HG03457 (cell line): ENCODE measurements around the gene LTF.
A peak's percentile ranks its signal among the peaks of the same experiment; 100 is the strongest.

Experiments
- ATAC-seq: cut with Tn5 transposase; IDR thresholded peaks from one replicate; pipeline ENCODE4 v1.9.1; 2021; ENCODE audit warnings: moderate number of reproducible peaks; ENCODE audit not compliant: unreplicated experiment

LTF gene

DNA sequence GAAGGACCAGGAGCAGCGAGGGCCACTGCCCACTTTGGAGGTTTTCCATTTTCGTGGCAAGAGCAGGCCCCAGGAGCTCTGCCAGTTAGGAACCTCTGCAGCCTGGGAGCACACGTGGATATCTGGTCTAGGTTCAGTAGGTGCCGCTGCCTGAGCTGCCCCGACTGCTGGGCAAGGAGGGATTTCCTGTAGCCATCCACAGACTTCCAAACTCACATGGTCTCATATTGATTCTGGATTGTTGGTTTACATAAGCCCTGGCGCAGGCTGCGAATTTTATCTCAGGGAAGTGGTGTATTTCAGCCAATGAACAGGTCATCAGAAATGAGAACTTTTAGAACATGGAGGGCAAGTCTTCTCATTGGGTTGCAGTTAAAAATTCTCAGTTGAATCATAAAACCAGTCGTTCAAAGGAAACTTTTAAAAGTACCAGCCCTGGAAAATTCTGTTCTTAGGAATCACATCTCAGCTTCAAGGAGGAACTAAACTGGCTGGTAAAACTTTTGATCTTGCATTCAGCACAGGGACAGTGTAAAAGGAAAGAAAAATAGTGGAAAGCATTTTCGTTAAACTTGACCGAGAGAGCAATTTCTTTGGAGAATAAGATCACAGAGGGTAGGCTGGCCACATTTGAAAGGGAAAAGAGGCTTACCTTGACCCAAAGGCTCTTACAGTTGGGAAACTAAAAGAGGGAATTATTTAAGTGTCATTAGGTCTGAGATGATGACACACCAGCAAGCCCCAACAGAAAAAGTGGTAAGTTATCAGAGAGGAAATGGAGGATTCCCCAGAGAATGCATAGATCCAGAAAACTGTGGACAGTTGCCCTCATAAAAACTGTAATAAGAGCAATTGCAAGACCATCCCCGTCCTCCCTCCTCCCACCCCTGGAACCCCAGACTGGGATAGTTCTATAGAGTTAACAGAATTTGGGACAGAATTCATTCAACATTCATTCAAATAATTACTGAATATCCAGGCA lies 26.7 kb upstream of the LTF start:
- no peak for ATAC-seq

DNA sequence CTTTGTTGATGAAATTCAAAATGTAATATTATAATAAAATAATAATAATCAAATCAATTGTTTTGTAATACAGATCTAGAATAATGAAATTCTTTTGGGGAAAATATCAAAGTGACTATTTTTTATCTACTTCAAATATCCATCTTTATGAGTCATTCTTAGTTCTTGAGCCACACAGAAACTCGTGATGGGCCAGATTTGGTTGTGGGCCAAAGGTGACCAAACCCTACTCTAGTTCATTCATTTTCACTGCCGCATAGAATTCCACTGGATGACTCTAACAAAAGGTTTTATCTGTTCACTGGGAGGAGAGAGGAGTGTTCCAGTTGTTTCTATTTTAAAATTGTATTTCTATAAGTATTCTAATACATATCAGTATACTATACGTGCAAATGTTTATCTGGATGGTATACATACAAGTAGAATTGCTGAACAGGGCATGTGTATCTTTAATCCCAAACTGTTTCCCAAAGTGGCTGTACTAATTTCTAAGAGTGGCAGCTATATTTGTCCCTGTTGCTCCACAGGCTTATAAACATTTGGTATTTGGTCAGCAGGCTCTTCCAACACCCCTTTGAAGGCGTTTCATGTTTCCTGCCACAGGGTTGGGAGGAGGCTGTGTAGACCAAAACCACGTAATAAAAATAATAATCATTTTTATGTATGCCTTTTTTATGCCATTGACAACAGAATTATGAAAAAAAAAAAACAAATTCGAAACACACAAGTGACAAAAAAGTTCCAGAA lies 25.8 kb upstream of the LTF start:
- ATAC-seq = no peak

DNA sequence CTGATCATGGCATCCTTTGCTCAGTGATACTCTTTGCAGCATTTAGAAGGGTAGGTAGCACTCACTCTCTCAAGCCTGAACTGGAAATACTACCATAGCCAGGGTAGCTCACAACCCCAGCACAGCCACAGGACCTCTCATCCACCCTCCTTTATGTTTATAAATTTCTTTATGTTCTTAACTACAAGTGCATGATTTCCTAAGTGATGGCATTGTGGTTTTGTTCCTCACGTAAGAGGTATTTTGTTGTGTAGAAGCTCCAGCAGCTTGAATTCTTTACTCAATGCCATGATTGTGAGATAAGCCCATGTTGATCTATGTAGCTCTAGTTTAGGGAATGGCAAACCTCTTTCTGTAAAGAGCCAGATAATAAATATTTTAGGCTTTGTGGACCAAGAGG lies 25.2 kb upstream of the LTF start:
- ATAC-seq = no peak

DNA sequence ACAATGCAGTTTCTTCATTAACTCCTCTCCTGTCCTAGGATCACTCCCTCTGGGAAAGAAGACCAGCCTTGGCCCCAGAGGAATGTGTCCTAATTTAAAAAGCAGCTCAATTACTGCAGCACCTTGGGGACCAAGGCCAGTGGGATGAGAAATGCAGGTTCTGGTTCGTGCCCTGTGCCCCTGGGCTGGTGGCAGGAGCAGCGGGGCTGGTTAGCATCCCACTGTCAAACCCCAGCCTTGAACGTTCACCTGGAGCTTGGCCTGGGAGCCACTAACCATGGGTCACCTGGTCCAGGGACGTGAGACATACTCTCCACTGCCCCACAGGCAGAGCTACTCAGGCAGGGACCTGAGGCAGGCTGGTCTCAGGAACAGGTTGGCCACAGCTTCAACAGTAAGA lies 24.7 kb upstream of the LTF start:
- ATAC-seq = no peak

DNA sequence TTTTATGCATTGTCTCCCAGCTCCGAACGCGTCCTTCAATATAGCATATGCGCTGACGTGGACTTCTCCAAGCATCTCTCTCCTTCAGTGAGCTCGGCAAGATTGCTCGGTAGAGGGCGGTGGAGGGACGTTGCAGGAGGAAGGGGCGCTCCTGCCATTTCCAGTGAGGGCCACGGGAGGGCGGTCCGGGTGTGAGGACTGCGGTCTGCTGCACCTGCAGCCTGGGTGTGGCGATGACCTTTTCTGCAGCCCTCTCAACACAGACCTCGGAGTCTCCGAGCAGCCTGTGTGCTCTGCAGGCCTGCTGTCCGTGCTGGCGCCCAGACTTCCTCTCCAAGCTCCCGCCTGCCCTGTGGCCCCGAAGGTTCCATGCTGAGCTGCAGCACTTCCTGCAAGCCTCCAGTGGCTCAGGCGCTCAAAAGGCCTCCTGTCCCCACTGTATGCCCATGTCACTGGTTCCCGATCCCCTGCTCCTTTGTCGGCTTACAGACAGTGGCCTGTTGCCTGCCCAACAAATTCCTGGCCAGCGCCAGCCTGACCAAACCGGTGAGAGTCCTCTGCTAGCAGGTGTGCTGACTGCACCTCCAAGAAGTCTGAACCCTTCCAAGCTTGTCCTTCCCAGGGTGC lies 24.1 kb upstream of the LTF start:
- peak; percentile 89 for ATAC-seq

DNA sequence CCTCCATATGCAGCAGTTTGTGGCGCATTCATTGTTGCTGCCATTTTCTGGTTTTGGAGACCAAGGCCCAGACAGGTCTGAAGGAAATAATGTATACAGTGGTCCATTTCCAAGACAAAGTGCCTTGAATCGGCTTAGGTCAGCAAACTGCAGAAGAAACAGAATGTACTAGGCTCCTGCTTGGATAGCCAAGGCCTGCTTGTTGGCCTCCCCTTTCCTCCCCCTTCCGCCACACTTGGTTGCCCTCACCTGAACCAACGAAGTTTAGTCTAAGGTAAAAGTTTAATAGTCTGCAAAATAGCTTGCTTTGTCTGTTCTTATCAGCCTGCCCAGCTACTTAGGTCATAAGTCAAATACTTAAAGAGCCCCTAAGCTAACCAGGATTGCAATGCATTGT lies 21.1 kb upstream of the LTF start:
- no peak for ATAC-seq

DNA sequence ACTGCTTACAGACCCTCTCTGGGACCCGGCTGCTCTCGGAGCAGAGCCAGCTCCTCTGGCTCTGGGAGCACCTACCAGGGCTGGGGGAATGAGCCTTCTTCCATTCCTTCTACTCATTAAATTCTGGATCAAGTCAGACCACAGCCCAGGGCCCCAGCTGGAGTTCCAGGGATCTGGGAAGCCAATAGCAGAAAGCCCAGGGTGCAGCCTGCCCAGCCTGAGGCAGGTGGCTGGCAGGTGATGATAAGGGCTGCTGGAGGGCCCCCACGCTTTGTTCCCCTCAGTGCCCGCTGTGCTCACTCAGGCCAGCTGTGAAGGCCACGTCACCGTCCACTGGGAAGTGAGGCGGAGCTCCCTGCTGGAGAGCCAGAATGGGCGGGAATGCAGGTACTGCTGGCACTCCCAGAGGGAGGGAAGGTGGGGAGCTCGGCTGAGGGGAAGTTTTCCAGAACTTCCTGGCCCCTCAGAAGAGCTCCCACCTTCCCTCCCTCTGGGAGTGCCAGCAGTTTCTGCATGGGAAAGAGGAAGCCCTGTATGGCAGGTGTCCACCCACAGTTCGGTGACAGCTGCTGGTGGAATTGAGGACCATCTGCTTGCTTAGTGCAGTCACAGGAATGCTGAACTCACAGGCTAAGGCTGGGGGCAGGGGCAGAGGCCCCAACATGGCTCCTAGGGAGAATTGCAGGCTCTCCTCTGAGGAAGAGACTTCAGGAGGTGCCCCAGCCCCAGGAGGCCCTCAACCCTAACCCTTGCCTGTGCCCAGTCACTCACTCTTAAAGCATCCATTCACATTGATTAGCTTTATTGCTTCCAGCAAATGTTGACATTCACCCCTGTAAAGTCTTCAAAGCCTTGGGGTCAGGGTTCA lies 20.4 kb upstream of the LTF start:
- no peak for ATAC-seq

DNA sequence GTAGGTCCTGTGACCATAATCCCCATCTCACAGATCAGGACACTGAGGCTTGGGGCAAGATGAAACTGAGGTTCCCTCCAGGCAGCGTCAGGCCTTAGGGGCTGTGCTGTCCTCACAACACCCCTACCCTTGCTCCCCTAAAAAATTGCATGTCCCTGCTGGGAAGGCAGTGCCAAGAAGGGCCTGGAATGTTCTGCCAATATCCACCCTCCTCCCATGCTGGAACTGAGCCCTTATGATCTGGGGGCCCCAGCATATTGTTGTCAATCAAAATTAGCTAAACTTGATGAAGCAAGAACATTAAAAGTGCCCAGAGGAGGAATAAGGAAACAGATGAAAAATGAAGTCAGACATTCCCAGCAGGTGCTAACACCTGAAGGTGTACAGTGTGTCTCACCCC lies 19.7 kb upstream of the LTF start:
- ATAC-seq = no peak

DNA sequence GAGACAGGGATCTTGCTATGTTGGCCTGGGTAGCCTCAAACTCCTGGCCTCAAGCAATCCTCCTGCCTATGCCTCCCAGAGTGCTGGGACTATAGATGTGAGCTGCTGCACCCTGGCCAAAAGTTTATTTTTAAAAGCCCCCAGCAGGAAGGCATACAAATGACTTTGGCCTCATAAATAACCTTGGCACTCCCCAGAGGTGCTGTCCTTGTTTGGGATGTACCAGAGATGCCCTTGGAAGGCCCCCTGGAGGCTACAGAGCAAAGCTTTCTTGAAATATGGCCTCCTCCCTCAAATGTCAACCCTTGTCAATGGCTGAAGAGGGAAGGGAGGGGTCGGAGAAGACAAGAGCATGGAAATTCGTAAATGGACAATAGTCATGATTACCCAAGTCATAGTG lies 19.1 kb upstream of the LTF start:
- ATAC-seq = no peak

DNA sequence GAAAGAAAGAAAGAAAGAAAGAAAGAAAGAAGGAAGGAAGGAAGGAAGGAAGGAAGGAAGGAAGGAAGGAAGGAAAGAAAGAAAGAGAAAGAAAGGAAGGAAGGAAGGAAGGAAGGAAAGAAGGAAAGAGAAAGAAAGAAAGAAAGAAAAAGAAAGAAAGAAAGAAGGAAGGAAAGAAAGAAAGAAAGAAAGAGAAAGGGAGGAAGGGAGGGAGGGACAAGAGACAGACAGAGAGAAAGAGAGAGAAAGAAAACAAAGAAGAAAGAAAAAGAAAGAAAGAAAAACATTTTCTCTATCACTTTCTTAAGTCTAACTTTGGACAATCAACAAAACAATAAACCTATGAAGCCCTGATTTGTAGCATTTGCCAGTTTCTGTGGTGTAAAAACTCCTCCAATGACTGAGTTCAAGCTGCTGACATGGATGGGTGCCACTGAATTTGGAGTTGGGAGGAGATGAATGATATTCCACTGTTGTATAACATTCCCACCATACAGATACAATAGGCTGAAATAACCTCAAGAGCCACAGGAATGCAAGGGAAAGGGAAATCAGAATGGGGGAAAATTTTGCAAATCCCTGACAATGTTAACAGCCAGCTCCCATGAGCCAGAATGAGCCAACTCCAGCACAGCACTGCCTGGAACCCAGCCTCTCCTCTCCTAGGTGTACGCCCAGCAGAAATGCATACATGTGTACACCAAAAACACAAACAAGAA lies 18.1 kb upstream of the LTF start:
- no peak for ATAC-seq

DNA sequence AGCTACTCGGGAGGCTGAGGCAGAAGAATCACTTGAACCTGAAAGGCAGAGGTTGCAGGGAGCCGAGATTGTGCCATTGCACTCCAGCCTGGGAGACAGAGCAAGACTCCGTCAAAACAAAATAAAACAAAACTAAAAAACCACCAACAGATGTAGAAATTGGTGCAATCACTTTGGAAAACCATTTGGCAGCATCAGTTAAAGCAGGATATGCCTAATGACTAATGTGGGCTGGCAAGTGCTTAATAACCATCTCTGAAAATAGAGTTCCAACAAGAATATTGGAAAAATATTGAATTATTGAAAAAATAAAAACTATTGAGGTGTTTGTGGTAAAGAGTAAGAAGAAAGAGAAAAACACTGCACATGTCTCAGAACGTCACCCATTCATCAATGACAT lies 16.9 kb upstream of the LTF start:
- ATAC-seq = no peak

DNA sequence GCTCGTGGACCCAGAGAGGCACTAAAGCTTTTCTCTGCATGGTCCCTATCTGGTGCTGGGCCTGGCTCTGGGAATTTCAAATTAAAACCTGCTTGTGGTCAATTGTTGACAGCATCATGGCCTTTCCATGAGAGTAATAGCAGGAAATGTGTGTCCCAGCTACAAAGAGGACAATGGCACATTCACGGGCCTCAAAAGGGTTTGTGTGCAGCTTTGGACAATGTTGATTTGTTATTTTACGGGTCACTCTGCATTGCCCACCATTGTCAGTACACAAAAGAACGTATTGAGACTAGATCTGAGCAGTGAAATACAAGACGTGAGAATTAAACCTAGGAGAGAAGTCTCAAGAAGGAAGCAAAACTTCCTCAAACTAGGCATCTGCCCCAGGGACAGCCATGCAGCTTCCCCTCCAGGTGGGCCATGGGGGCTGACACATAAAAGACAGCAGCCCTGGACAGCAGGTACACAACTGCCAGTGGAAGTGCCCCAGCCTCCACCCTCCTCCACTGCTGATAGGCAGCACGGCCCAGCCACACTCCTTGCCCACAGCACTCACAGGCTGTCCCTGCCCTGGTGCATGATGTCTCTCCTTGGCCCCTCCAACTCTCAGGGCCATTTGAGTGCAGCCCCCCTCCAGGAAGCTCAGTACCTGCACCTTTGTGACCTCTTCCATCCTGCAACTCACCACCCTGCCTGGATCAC lies 15.9 kb upstream of the LTF start:
- ATAC-seq = no peak

DNA sequence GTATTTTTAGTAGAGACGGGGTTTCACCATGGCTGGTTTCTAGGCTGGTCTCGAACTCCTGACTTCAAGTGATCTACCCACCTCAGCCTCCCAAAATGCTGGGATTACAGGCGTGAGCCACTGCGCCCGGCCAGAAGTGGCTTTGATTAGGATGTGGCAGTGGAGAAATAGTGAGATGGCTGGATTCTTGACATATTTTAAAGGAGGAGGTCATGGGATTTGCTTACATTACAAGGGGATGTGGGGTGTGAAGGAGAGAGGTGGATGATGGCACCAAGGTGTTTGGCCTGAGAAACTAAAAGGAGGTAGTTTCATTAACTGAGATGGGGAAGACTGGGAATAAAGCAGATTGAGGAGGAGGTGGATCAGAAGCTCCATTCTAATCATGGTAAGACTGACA lies 15.0 kb upstream of the LTF start:
- ATAC-seq = no peak

DNA sequence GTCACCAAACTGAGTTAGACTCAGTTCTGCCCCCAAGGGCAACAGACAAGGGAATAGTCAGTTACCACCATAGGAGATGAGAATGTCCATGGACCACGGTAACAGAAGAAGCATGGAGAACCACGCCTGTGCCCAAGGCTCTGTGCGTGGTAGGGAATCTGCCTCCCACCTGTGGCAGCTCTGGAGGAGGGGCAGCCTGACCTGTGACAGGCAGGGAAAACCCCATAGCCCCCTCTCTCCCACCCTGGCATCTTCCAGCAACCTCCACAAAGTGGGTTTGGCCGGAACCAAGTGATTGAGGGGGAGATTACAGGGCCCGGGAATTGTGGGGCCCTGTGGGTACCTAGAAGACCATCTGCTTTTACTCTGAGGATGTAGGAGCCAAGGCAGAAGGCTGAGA lies 14.3 kb upstream of the LTF start:
- no peak for ATAC-seq

DNA sequence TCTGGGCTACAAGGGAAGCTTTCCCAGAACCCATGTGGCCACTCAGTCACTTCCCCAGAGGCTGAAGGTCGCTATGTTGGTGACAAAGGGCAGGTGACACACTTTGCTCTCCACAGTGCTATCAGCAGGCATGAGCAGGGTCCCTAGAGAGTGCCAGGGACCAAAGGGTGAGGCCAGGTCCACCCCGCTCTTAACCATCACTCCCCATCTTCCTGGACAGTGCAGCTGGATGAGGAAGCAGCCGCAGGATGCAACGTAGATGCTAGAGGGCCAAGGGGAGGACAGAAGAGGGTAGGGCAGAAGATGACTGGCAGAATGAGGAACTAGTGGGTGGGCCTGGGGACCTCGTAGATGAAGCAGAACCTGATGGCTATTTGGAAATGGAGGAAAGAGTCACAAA lies 13.6 kb upstream of the LTF start:
- ATAC-seq = no peak

DNA sequence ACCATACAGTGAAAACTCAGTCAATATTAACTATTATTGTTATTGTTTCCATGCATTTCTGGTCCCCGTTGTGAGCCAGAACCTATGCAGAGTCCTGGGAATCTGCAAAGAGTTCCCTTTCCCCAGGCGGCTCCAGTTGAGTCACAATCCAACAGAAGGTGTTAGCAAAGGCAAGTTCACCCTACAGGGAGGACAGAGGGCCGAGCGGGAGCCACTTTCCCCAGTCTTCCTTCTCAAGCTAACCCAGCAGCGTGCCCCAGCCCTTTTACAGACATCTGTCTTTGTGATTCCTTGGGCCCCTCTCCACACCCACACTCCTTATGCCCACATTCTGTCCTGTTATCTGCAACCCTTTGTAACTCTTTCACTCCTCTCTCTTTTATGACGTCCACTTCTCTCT lies 13.1 kb upstream of the LTF start:
- ATAC-seq = no peak

DNA sequence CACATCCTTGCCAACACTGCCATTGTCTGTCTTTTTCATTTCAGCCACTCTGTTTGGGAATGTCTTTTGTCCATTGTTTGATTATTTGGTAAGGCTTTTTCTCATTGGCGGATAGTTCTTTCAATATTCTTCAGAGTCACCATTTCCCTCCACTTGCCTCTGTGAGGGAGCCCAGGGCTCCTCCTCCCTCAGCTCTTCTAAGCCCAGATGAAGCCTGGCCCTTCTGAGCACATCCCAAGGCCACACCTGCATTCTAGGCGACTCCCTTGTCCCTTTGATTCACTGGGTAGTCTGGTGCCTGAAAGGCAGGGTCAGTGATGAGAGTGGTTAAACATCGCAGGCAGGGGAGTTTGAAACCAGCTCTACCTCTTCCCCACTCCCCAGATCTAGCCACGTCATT lies 12.4 kb upstream of the LTF start:
- ATAC-seq = no peak

DNA sequence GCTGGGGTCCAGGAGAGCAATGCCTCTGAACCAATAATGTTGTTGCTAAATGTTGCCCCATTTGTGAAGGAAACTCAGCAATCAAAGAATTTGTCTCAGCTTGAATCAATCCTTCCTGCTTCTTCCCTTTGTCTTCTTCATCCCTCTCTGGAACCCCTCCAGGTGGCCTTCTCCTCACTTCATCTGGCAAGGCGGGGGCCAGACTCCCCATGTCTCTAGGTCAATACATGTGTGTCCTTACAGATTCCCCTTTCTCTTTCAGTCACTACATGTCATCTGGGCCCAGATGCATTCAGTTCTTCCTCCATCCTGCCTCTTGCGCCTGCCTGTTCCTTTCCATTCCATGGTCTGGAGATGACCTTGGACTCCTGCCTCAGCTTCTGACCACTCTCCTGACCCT lies 8.0 kb upstream of the LTF start:
- ATAC-seq = no peak

DNA sequence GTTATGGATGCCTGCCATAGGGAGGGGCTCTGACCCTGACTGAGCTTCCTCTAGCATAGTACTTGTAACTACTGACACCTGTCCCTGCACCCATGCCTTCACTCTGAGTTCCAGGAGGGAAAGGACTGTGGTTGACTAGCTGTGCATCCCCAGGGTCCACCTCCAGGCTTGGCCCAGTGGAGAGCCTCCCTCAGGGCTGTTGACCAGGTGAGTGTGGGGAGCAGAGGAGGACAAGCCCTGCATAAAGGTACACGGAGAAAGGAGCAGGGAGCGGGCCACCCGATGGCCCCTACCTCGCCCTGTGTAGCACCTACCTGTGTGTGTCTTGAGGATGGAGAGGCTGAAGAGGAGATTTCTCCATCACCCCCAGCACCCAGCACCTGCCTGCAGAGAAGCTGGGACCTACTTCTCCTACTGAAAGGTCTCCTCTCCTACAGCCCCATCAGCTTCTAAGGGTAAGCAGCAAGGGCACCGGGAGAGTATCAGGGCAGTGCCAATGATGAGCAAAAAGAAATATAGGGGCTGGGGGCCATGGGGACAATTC lies 6.7 kb upstream of the LTF start:
- ATAC-seq = no peak
